Esophagus squamous epithelium (tissue), 5 donors: ENCODE measurements around the gene PTGER4. TPM values are rescaled to one million over a fixed set of nuclear protein-coding genes. Genes with fewer than 3 reads are reported as not detected.

Experiments
- DNase-seq: peaks from one replicate; lab custom pipeline; 2025; lab: John Stamatoyannopoulos, UW
- H3K27ac ChIP-seq, 4 donors: fragments of 200-600 bp; sonication (generic); one replicate each; pipeline ENCODE4 v1.5.1; 2016 to 2019; ENCODE audit warnings: mild to moderate bottlenecking in 1 of 4
- H3K27me3 ChIP-seq, 4 donors: fragments of 200-600 bp; sonication (generic); 1 replicate in 3 of 4; 2 replicates in 1 of 4; pipeline versions ENCODE4 v1.5.1 to v1.6.0; 2017 to 2021; ENCODE audit warnings: antibody characterized with exemption in 1 of 4
- H3K36me3 ChIP-seq, 3 donors: fragments of 200-600 bp; sonication (generic); one replicate each; pipeline ENCODE4 v1.5.1; 2016 to 2019
- H3K4me1 ChIP-seq, 3 donors: fragments of 200-600 bp; sonication (generic); one replicate each; pipeline ENCODE4 v1.5.1; 2017 to 2019
- H3K4me3 ChIP-seq, 4 donors: fragments of 200-600 bp; sonication (generic); 1 replicate in 3 of 4; 2 replicates in 1 of 4; pipeline ENCODE4 v1.5.1; 2016 to 2019; ENCODE audit warnings: mild to moderate bottlenecking in 2 of 4, moderate library complexity in 1 of 4
- H3K9me3 ChIP-seq, 3 donors: fragments of 200-600 bp; sonication (generic); one replicate each; pipeline ENCODE4 v1.5.1; 2016 to 2019
- CTCF ChIP-seq, 6 experiments: fragments of 450-650 bp in 4 of 6; fragments of 200-600 bp in 2 of 6; sonication (generic) in 2 of 6; IDR thresholded peaks; one replicate each; pipeline ENCODE4 v1.5.1; 2016 to 2019; ENCODE audit warnings: antibody characterized with exemption in 6 of 6, mild to moderate bottlenecking in 4 of 6, moderate library complexity in 4 of 6
- POLR2A ChIP-seq, 4 donors: fragments of 450-650 bp; IDR thresholded peaks; one replicate each; pipeline ENCODE4 v1.6.1; 2017; ENCODE audit warnings: antibody characterized with exemption in 4 of 4, mild to moderate bottlenecking in 4 of 4, moderate library complexity in 3 of 4
- WGBS, 2 donors: methylation state at CpG; one replicate each; pipeline ENCODE4 v1.1.5; 2018; 5-methylcytosine and 5-hydroxymethylcytosine counted together
- intact Hi-C: fragments of 100-400 bp; cut with DNase I; formaldehyde crosslinking; loops from one replicate; pipeline ENCODE4 v1.15.0; 2022
- total RNA-seq, 4 donors: library from RNA; depleted of rRNA; stranded (reverse); fragments of >200 nt; gene quantifications; one replicate each; pipeline ENCODE4 v1.1.0, GENCODE V29; 2016
- donor health status: DM: yes; HTN: yes; CAD: no.

PTGER4 gene
- total RNA-seq, 4 donors from 2014 or later: 7.1 to 21.9 (median 11.6) TPM

- 2 to 5% methylated on average over 14 to 24 of the region's 37 CpGs for WGBS, 2 donors
- H3K36me3 ChIP-seq: no peaks in the 10 kb centered on the region
- H3K27ac ChIP-seq: peak overlapping the region; percentile 92 to 99 (median 96)
- no peaks in the 10 kb centered on the region for H3K9me3 ChIP-seq
- H3K4me1 ChIP-seq: peaks cover 14 to 86% (median 36%) of the 10 kb centered on the region in 3 donors
- intact Hi-C loops: no loop called here
- TF ChIP-seq CTCF (IDR thresholded peaks at IDR 0.05) (peak in 4 of 6 experiments; percentile 15 to 27 (median 22)), POLR2A (IDR thresholded peaks at IDR 0.05) (peak in 1 of 4 donors; percentile 20)
- H3K4me3 ChIP-seq: peak overlapping the region; percentile 57 to 88 (median 79)
- DNase-seq: peak; percentile 27
- peaks cover 0 to 19% (median 0%) of the 10 kb centered on the region in 4 donors for H3K27me3 ChIP-seq
Observed at GRCh38 chr5:40680741-40681362, 1.1 kb downstream of the PTGER4 start.

- peak overlapping the region; percentile 92 to 99 (median 96) for H3K27ac ChIP-seq
- 2 to 10% methylated on average over 38 to 42 of the region's 67 CpGs for WGBS, 2 donors
- H3K9me3 ChIP-seq: no peaks in the 10 kb centered on the region
- H3K27me3 ChIP-seq: peaks cover 0 to 19% (median 0%) of the 10 kb centered on the region in 4 donors
- H3K36me3 ChIP-seq: no peaks in the 10 kb centered on the region
- peak overlapping the region; percentile 57 to 88 (median 79) for H3K4me3 ChIP-seq
- H3K4me1 ChIP-seq: peaks cover 14 to 86% (median 34%) of the 10 kb centered on the region in 3 donors
- TF ChIP-seq CTCF (IDR thresholded peaks at IDR 0.05) (no peak), POLR2A (IDR thresholded peaks at IDR 0.05) (no peak)
- DNase-seq: peak; percentile 17
- intact Hi-C loops: no loop called here
Observed at GRCh38 chr5:40681363-40682153, 1.8 kb downstream of the PTGER4 start.

GRCh38 chr5:40682154-40683017, 2.7 kb downstream of the PTGER4 start:
- Histone ChIP-seq H3K9me3 (no peaks in the 10 kb centered on the region), H3K4me3 (peak overlapping the region; percentile 57 to 88 (median 79)), H3K36me3 (no peaks in the 10 kb centered on the region), H3K4me1 (peaks cover 7 to 86% (median 25%) of the 10 kb centered on the region in 3 donors), H3K27me3 (peaks cover 0 to 19% (median 0%) of the 10 kb centered on the region in 4 donors), H3K27ac (peak overlapping the region; percentile 92 to 99 (median 96))
- DNase-seq: no peak
- TF ChIP-seq POLR2A (IDR thresholded peaks at IDR 0.05): peak in 1 of 4 donors; percentile 9
- no peak for TF ChIP-seq CTCF (IDR thresholded peaks at IDR 0.05)
- 49 to 61% methylated on average over 14 to 15 of the region's 16 CpGs for WGBS, 2 donors
- intact Hi-C loops: no loop called here

GRCh38 chr5:40683305-40683704, 3.6 kb downstream of the PTGER4 start:
- Histone ChIP-seq H3K4me1 (peaks cover 5 to 86% (median 23%) of the 10 kb centered on the region in 3 donors), H3K27me3 (peaks cover 0 to 19% (median 0%) of the 10 kb centered on the region in 4 donors), H3K27ac (peak overlapping the region in 3 of 4 donors; percentile 93 to 99 (median 98)), H3K4me3 (peak overlapping the region in 3 of 4 donors; percentile 72 to 88 (median 86)), H3K36me3 (no peaks in the 10 kb centered on the region), H3K9me3 (no peaks in the 10 kb centered on the region)
- no peak for DNase-seq
- WGBS, 2 donors: 20 to 30% methylated on average over 1 of the region's 1 CpG
- TF ChIP-seq POLR2A (IDR thresholded peaks at IDR 0.05) (no peak), CTCF (IDR thresholded peaks at IDR 0.05) (no peak)
- intact Hi-C loops: no loop called here
